Stomach (tissue), 9 donors: ENCODE results near the gene MZT2B. TPM values are rescaled to one million over a fixed set of nuclear protein-coding genes. Genes with fewer than 3 reads are reported as not detected.
"Not testable (repeated sequence)": the region's sequence is repeated elsewhere in the genome, so short reads cannot be mapped to it uniquely, and the experiment has no call there.

Source experiments
- DNase-seq, 2 donors: peaks; one replicate each; pipeline versions ENCODE4 v3.0.0 to v3.0.0-alpha.2; 2013 to 2019
- H3K27ac ChIP-seq, 5 donors: fragments of 200-600 bp in 4 of 5; sonication (generic) in 4 of 5; one replicate each; pipeline ENCODE4 v1.5.1; 2013 to 2019; ENCODE audit warnings: mild to moderate bottlenecking in 1 of 5, moderate library complexity in 1 of 5
- H3K27me3 ChIP-seq, 3 donors: fragments of 200-600 bp; sonication (generic); one replicate each; pipeline ENCODE4 v1.5.1; 2017 to 2019; ENCODE audit warnings: mixed run types in 1 of 3
- H3K36me3 ChIP-seq, 4 donors: fragments of 200-600 bp; sonication (generic); 1 replicate in 3 of 4; 2 replicates in 1 of 4; pipeline ENCODE4 v1.5.1; 2016 to 2019
- H3K4me1 ChIP-seq, 4 donors: fragments of 200-600 bp; sonication (generic); one replicate each; pipeline ENCODE4 v1.5.1; 2016 to 2019
- H3K4me3 ChIP-seq, 4 donors: fragments of 200-600 bp; sonication (generic) in 3 of 4; one replicate each; pipeline ENCODE4 v1.5.1; 2016 to 2019; ENCODE audit warnings: mild to moderate bottlenecking in 1 of 4
- H3K9me3 ChIP-seq, 4 donors: fragments of 200-600 bp; sonication (generic); one replicate each; pipeline ENCODE4 v1.5.1; 2016 to 2019
- WGBS, 5 donors: extraction: QIAGEN DNeasy Blood & Tissue Kit in 3 of 5; methylation state at CpG; one replicate each; pipeline versions ENCODE4 v1.1.5 to v1.1.7; 2013 to 2018; 5-methylcytosine and 5-hydroxymethylcytosine counted together
- intact Hi-C: fragments of 100-400 bp; cut with DNase I; formaldehyde crosslinking; loops from one replicate; pipeline ENCODE4 v1.15.1; 2023; ENCODE audit warnings: low total_unique reads
- polyA plus RNA-seq, 3 donors: library from polyadenylated mRNA; stranded (reverse); fragments of 200-250 nt; gene quantifications; one replicate each; pipeline ENCODE4 v1.2.3, GENCODE V29; 2013
- total RNA-seq, 5 donors: library from RNA; depleted of rRNA; stranded (reverse); fragments of >200 nt; gene quantifications; one replicate each; pipeline versions ENCODE4 v1.1.0 to v1.2.3, GENCODE V29; 2014 to 2016
- donor health status: healthy with polysubstance abuse.
- donor health status: Bipolar disorder and iron deficiency.
- donor health status: healthy.

MZT2B gene
- total and polyA plus RNA-seq, 8 donors: 52.3 to 521 (median 253) TPM

DNA sequence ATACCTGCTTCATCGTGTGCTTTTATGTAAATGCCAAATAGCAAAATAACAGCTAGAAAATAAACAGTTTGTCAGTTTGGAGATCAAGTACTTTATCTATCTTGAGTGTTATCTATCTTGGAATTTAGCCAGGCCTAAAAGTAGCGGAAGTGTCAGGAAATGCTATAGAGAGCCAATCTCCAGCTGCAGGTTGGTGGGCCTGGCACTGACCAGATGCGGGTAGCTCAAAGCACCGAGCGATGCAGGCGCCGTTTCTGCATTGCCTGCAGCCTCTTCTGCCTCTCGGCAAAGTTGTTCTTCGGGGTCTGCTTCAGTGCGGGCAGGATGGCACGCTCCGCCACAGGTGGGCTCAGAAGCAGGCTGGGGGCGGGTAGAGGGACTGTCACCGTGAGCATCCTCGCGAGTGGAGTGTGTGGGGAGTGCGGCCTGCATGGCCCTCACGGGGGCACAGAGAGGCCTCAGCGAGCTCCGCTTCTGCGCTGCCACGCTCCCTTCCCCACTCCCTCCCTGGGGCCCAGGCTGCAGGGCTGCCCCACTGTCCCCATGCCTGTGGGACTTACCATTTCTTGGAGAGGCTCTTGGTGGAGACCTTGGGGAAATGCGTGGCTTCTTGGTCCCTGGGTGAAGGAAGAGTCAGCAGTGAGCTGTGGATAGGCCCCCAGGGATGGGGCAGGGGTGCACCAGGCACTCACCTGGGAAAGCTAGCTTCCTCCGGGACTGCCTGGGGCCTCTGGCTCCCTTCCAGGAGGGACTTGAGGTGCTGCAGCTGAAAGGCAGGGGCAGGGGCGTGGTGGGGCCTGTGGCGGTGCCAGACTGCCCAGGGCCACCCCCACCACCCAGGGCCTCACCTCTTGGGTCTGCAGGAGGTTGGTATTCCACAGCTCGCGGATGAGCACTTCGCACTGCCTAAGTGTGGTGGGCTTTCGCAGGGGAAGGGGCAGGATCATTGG, 42.5 kb upstream of the MZT2B start:
- H3K4me3 ChIP-seq, intact Hi-C loops, H3K36me3 ChIP-seq, DNase-seq, H3K9me3 ChIP-seq, H3K27ac ChIP-seq: not testable (repeated sequence)
- 65 to 81% (median 77%) methylated on average over 4 to 26 of the region's 30 CpGs for WGBS, 5 donors
- H3K4me1 ChIP-seq: peaks cover 0 to 11% (median 4%) of the 10 kb centered on the region in 4 donors
- H3K27me3 ChIP-seq: peaks cover 0 to 26% (median 0%) of the 10 kb centered on the region in 3 donors

DNA sequence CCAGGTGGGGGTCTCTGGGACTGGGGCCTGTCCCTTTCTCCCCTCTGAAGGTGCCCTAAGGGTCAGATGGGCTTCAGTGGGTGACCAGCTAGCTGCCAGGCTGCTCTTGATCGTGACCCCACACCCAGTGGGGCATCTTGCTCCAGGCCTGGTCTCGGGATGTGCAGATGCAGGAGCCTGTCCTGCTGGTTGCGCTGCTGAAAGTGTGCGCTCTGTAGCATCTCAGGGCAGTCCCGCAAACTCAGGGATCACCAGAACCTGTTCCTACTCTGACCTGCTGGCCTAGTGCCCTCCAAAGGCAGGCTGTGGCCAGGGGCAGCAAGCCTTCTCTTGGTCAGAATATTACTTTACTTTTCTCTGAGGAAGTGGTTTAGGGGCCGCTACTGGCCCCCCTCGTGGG, 41.5 kb upstream of the MZT2B start:
- WGBS, 5 donors: 80 to 88% (median 85%) methylated on average over 3 to 7 of the region's 7 CpGs
- DNase-seq, H3K27ac ChIP-seq, intact Hi-C loops, H3K36me3 ChIP-seq, H3K9me3 ChIP-seq, H3K4me3 ChIP-seq: not testable (repeated sequence)
- Histone ChIP-seq H3K4me1 (peaks cover 0 to 20% (median 6%) of the 10 kb centered on the region in 4 donors), H3K27me3 (peaks cover 0 to 34% (median 0%) of the 10 kb centered on the region in 3 donors)

DNA sequence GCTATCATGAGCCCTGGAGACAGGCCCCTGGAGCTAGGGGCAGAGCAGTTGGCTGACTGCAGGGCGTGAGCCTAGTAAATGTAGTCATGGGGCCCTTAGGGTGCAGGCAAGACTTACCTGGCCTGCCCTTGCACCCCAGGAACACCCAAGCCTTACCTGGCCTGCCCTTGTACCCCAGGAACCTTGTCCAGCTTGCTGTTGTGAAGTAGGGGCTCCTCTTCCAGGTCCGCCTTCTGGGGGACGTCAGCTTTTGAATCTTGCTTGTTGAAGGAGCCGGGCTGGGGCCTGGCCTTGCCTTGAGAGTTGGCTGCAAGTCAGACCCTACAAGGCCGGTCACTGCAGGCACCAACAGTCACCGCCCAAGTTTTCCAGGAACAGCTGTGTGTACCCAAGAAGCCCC, 41.1 kb upstream of the MZT2B start:
- H3K27ac ChIP-seq, DNase-seq, intact Hi-C loops, H3K4me3 ChIP-seq, H3K9me3 ChIP-seq, H3K36me3 ChIP-seq: not testable (repeated sequence)
- Histone ChIP-seq H3K4me1 (peaks cover 0 to 20% (median 6%) of the 10 kb centered on the region in 4 donors), H3K27me3 (peaks cover 0 to 32% (median 0%) of the 10 kb centered on the region in 3 donors)
- WGBS, 5 donors: 93 to 98% (median 97%) methylated on average over 3 to 4 of the region's 6 CpGs; no CpG with 5 or more reads in 1 of the 5 donors

DNA sequence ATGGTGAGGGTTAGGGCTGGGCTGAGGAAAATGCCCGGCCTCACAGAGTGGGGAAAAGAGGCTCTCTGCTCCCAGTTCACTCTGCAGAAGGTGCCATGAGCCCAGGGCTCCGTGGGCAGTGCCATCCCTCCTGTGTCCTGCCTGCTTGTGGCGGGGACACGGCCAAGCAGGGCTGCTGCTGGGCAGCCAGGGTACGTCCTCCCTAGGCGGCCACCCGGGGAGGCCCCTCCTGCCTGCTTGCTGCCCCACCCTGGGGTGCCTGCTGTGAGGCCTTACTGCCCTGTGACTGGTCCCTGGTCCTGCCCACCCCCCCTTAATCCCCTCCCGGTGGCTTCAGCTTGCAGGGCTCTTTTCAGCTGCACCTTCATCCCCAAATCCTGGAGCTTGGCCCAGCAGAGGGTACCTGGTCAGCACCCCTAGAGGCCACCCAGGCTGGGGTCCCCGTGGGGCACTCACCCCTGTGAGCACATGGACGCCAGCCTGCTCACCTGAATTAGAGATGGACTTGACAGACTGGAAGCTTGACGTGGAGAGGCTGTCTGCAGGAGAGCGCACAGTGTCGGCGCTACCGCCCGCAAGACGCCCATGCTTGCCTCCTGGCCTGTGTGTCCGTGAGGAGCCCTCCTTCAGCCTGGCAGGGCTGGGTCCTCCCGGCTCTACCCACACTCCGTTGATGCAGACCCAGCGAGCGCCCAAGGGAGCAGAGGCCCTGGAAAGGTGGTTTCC, 40.3 kb upstream of the MZT2B start:
- peaks cover 0 to 20% (median 6%) of the 10 kb centered on the region in 4 donors for H3K4me1 ChIP-seq
- WGBS, 5 donors: 85 to 93% (median 89%) methylated on average over 10 to 17 of the region's 22 CpGs; no CpG with 5 or more reads in 1 of the 5 donors
- H3K4me3 ChIP-seq, H3K36me3 ChIP-seq, DNase-seq, intact Hi-C loops, H3K9me3 ChIP-seq, H3K27ac ChIP-seq: not testable (repeated sequence)
- peaks cover 0 to 39% (median 0%) of the 10 kb centered on the region in 3 donors for H3K27me3 ChIP-seq

DNA sequence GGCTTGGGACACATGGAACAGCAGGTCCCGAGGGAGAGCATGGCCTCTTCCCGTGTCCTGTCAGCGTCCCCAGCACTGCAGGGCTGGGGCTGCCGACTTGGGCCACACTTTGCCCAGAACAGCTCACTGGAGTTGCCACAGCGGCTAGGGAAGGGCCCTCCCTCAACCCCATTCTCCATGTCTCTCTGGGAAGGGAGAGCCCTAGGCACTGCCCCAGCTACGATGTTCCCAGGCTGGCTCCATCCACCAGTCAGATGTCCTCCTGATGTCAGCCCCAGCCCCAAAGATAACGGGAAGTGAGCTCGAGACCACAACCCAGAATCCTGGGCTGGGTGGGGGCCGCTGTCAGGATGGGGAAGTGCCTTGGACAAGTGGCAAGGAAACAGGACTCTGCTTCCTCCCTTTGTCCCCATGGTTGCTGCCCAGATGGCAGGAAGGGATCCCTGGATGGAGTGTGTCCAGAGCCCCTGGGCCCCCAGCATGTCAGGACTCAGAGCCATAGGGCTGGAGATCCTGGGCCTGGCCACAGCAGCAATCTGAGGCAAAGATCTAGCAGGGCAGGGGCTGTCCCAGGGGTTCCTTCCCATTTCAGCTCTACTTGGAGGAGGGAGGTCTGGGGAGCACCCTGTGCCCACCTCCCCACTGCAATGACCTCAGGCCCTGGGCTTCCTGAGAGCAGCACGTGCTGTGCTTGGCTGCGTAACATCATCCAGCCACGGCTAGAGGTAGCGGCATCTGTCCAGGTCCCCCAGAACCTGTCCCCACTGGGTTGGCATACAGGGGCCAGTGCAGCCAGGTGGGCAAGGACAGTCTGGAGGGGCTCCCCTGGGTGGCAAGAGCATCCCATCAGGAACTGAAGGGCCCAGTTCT, 39.4 kb upstream of the MZT2B start:
- WGBS, 5 donors: 86 to 90% (median 86%) methylated on average over 9 to 13 of the region's 13 CpGs
- H3K27ac ChIP-seq, H3K36me3 ChIP-seq, DNase-seq, H3K9me3 ChIP-seq, intact Hi-C loops, H3K4me3 ChIP-seq: not testable (repeated sequence)
- H3K4me1 ChIP-seq: peaks cover 0 to 20% (median 6%) of the 10 kb centered on the region in 4 donors
- peaks cover 0 to 39% (median 0%) of the 10 kb centered on the region in 3 donors for H3K27me3 ChIP-seq

DNA sequence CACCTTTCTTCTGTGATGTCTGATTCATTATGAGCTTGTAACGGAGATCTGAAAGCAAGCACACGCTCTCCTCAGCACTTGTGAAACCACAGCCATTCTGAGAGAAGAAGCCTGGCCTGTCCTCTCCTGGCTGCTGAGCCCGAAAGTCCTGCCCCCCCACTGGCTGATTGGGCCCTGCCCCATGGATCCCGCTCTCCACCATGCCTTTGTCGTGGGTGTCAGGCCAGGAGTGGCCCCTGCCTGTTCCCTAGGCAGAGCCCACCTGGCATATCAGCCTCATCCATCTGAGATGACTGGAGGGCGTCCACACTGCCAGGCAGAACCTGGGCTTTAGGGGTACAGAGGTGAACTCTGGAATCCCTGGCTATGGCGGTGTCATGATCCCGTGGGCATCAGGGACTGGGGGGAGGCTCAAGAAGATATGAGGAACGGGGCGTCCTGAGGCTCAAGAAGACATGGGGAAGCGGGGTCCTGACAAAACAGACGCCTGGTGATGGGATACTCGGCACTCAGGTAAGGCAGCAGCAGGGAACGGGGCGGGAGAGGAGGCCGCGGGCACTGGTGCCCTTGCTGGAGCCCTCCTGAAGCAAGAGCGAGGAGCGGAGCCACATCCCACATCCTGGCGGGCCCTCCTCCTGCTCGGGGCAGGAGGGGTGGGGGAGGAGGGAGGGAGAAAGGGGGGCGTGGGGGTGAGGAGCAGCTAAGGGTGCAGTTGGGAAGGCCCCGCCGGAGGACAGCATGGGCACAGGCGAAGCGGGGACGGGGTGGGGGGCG, 38.6 kb upstream of the MZT2B start:
- H3K36me3 ChIP-seq, H3K27ac ChIP-seq, intact Hi-C loops, H3K9me3 ChIP-seq: not testable (repeated sequence)
- H3K4me3 ChIP-seq: peak overlapping the region; percentile 38 to 52 (median 41)
- peaks cover 0 to 20% (median 6%) of the 10 kb centered on the region in 4 donors for H3K4me1 ChIP-seq
- peaks cover 0 to 39% (median 0%) of the 10 kb centered on the region in 3 donors for H3K27me3 ChIP-seq
- DNase-seq: peak in 1 of 2 donors; percentile 16
- WGBS, 5 donors: 39 to 52% (median 47%) methylated on average over 17 to 21 of the region's 28 CpGs

DNA sequence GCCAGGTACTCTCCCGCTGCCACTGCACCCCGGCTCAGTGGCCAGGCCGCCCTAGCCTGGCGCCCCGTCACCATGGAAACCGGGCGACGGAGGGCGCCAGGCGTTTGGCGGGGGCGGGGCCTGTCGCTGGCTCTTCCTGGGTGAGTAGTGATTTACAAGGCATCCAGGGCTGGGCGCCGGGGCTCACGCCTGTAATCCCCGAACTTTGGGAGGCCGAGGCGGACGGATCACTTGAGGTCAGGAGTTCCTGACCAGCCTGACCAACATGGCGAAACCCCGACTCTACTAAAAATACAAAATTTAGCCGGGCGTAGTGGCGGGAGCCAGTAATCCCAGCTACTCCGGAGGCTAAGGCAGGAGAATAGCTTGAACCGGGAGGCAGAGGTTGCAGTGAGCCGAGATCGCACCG, 37.1 kb upstream of the MZT2B start, which contains the start of gene CCDC74B:
CCDC74B (minus strand) TSS at position 107 of the 409 bp plus-strand sequence. CDS start 116 bp downstream, outside the sequence.
- Histone ChIP-seq H3K27me3 (peaks cover 0 to 39% (median 0%) of the 10 kb centered on the region in 3 donors), H3K4me3 (peak within 1 kb of the TSS; percentile 38 to 52 (median 41)), H3K4me1 (peaks cover 0 to 20% (median 6%) of the 10 kb centered on the region in 4 donors)
- peak; percentile 49 to 75 for DNase-seq
- H3K9me3 ChIP-seq, intact Hi-C loops, H3K27ac ChIP-seq, H3K36me3 ChIP-seq: not testable (repeated sequence)
- 5 to 17% (median 8%) methylated on average over 14 to 29 of the region's 30 CpGs for WGBS, 5 donors

DNA sequence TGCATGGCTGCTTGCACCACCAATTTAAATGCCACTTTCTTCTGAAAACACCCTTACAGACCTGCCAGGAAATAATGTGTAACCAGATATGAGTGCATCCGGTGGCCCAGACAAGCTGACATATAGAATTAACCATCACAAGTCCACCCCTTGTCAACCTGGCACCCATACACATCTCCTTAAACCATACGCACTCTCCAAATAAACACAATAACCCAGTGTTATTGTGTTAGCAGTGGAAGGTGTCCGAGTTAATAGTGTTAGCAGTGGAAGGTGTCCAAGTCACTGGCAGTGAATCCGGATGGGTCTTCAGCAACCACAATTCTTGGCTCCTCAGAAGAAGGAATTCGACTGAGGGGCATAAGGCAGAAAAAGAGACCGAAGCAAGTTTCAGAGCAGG, 33.5 kb upstream of the MZT2B start:
- Histone ChIP-seq H3K27me3 (peaks cover 0 to 32% (median 0%) of the 10 kb centered on the region in 3 donors), H3K36me3 (peaks cover 16 to 25% (median 19%) of the 10 kb centered on the region in 4 donors), H3K4me1 (peaks cover 0 to 20% (median 6%) of the 10 kb centered on the region in 4 donors)
- WGBS, 5 donors: 53 to 62% (median 54%) methylated on average over 6 of the region's 6 CpGs
- H3K4me3 ChIP-seq, intact Hi-C loops, H3K27ac ChIP-seq, H3K9me3 ChIP-seq, DNase-seq: not testable (repeated sequence)
